Ascending aorta (tissue), 2 donors: ENCODE data around the gene EREG. TPM values are rescaled to one million over a fixed set of nuclear protein-coding genes. Genes with fewer than 3 reads are reported as not detected.
"Not testable (repeated sequence)": the region's sequence is repeated elsewhere in the genome, so short reads cannot be mapped to it uniquely, and the experiment has no call there.

Experiments used
- DNase-seq, 2 donors: peaks; one replicate each; pipeline ENCODE4 v3.0.0-alpha.2; 2019; ENCODE audit warnings: low spot score in 2 of 2
- H3K27ac ChIP-seq, 2 donors: fragments of 200-600 bp; sonication (generic); one replicate each; pipeline ENCODE4 v1.5.1; 2016 to 2017; ENCODE audit warnings: mild to moderate bottlenecking in 1 of 2
- H3K27me3 ChIP-seq: fragments of 200-600 bp; sonication (generic); one replicate; pipeline ENCODE4 v1.5.1; 2017
- H3K36me3 ChIP-seq, 2 donors: fragments of 200-600 bp; sonication (generic); one replicate each; pipeline ENCODE4 v1.5.1; 2016
- H3K4me1 ChIP-seq, 2 donors: fragments of 200-600 bp; sonication (generic); one replicate each; pipeline ENCODE4 v1.5.1; 2016 to 2017; ENCODE audit warnings: mild to moderate bottlenecking in 1 of 2
- H3K4me3 ChIP-seq, 2 donors: fragments of 200-600 bp; sonication (generic); one replicate each; pipeline ENCODE4 v1.5.1; 2016 to 2017; ENCODE audit warnings: mild to moderate bottlenecking in 1 of 2
- H3K9me3 ChIP-seq, 2 donors: fragments of 200-600 bp; sonication (generic); one replicate each; pipeline ENCODE4 v1.5.1; 2016
- CTCF ChIP-seq, 3 experiments: fragments of 200-600 bp in 2 of 3; fragments of 450-650 bp in 1 of 3; sonication (generic) in 2 of 3; IDR thresholded peaks; one replicate each; pipeline ENCODE4 v1.5.1; 2016 to 2019; ENCODE audit warnings: antibody characterized with exemption in 3 of 3, mild to moderate bottlenecking in 1 of 3, moderate library complexity in 1 of 3
- intact Hi-C: fragments of 100-400 bp; cut with DNase I; formaldehyde crosslinking; loops from one replicate; pipeline ENCODE4 v1.15.1; 2023
- total RNA-seq: library from RNA; depleted of rRNA; stranded (reverse); fragments of >200 nt; gene quantifications from one replicate; pipeline ENCODE4 v1.1.0, GENCODE V29; 2016

EREG gene
- total RNA-seq, 1 donor from 2014 or later, result not detected

DNA sequence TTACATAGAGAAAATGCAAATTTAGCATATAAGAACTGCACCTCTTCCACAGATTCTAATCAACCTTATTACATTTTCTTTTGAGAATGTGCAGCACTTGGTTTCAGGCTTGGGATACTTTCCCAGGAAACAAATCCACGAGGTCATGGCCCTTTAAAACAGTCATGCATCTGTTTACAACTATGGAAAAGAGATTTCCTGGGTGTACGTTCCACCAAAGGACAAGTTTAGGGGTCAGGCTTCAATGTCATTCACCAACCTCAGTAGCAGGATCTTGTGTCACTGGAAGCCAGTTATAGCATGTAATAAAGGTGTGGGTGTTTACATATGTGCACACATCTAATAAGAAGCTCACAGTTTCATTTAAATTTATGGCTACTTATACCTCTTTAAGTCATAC lies 30.7 kb downstream of the EREG start:
- intact Hi-C loops, result no loop called here
- H3K9me3 ChIP-seq, result no peaks in the 10 kb centered on the region

DNA sequence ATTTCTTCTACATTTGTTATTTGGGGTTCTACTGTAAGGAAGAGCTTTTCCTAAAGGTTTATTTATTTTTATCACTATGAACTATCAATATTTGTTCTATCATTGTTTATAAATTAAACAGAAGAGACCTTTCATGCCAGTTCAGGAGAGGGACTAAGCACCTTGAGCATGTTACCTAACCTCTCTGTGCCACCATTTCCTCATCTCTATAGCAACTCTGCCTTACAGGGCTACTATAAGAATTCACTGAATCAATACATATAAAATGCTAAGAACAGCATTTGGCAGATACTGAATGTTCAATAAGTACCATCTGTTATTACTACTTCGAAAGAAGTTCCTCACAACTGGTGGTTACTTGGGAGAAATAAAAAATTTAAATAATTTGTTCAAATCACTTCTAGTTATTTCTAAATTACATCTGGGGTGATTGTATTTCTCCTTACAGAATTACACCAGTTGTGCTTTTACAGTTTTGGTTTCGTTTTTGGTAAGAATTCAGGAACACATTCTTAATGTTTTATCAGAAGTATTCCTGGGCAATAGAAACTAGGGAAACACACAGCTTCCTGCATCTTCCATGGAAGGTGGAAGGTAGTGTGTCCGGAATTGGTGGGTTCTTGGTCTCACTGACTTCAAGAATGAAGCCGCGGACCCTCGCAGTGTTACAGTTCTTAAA lies 32.9 kb downstream of the EREG start:
- intact Hi-C loops, result no loop called here
- Histone ChIP-seq H3K36me3 (no peaks in the 10 kb centered on the region), H3K4me3 (peak overlapping the region; percentile 5 to 45), H3K27ac (no peak overlapping the region), H3K9me3 (no peaks in the 10 kb centered on the region), H3K27me3 (no peaks in the 10 kb centered on the region), H3K4me1 (no peaks in the 10 kb centered on the region)
- no peak for TF ChIP-seq CTCF (IDR thresholded peaks at IDR 0.05)
- DNase-seq, result no peak

More for the DNA sequence above, 30.7 kb downstream of the EREG start:
- no peaks in the 10 kb centered on the region for H3K27me3 ChIP-seq
- no peak for TF ChIP-seq CTCF (IDR thresholded peaks at IDR 0.05)
- H3K27ac ChIP-seq, result no peak overlapping the region
- no peaks in the 10 kb centered on the region for H3K4me1 ChIP-seq
- H3K36me3 ChIP-seq, result no peaks in the 10 kb centered on the region
- DNase-seq, result no peak
- no peak overlapping the region for H3K4me3 ChIP-seq

DNA sequence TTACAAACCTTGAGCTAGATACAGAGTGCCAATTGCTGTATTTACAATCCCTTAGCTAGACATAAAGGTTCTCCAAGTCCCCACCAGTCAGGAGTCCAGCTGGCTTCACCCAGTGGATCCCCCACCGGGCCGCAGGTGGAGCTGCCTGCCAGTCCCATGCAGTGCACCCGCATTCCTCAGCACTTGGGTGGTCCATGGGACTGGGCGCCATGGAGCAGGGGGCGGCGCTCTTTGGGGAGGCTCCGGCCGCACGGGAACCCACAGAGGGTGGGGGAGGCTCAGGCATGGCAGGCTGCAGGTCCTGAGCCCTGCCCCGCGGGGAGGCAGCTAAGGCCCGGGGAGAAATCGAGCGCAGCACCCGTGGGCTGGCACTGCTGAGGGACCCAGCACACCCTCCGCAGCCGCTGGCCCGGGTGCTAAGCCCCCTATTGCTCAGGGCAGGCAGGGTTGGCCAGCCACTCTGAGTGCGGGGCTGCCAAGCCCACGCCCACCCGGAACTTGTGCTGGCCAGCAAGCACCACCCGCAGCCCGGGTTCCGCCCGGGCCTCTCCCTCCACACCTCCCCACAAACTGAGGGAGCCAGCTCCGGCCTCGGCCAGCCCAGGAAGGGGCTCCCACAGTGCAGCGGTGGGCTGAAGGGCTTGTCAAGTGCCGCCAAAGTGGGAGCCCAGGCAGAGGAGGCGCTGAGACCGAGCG lies 34.1 kb downstream of the EREG start:
- H3K36me3 ChIP-seq, intact Hi-C loops, H3K9me3 ChIP-seq, DNase-seq, H3K4me1 ChIP-seq, H3K4me3 ChIP-seq, H3K27ac ChIP-seq, H3K27me3 ChIP-seq: not testable (repeated sequence)

- no peaks in the 10 kb centered on the region for H3K36me3 ChIP-seq
- no peak for DNase-seq
- H3K4me3 ChIP-seq, result no peak overlapping the region
- no peak overlapping the region for H3K27ac ChIP-seq
- no peaks in the 10 kb centered on the region for H3K4me1 ChIP-seq
- intact Hi-C loops, result no loop called here
- no peaks in the 10 kb centered on the region for H3K27me3 ChIP-seq
- H3K9me3 ChIP-seq, result no peaks in the 10 kb centered on the region
- TF ChIP-seq CTCF (IDR thresholded peaks at IDR 0.05), result no peak
Measured at GRCh38 chr4:74400395-74400794, 35.5 kb downstream of the EREG start.

GRCh38 chr4:74402692-74403456 lies 37.9 kb downstream of the EREG start:
- intact Hi-C loops, result no loop called here
- Histone ChIP-seq H3K4me3 (no peak overlapping the region), H3K9me3 (no peaks in the 10 kb centered on the region), H3K27me3 (no peaks in the 10 kb centered on the region), H3K4me1 (no peaks in the 10 kb centered on the region), H3K36me3 (no peaks in the 10 kb centered on the region), H3K27ac (no peak overlapping the region)
- no peak for TF ChIP-seq CTCF (IDR thresholded peaks at IDR 0.05)
- DNase-seq, result no peak

- H3K27ac ChIP-seq, result no peak overlapping the region
- H3K9me3 ChIP-seq, result no peaks in the 10 kb centered on the region
- no peak for DNase-seq
- no peak overlapping the region for H3K4me3 ChIP-seq
- H3K27me3 ChIP-seq, result no peaks in the 10 kb centered on the region
- no peaks in the 10 kb centered on the region for H3K4me1 ChIP-seq
- intact Hi-C loops, result no loop called here
- no peak for TF ChIP-seq CTCF (IDR thresholded peaks at IDR 0.05)
- H3K36me3 ChIP-seq, result no peaks in the 10 kb centered on the region
Measured at GRCh38 chr4:74407891-74408290, 42.9 kb downstream of the EREG start.
